HCT116 (cell line): ENCODE data around the gene ARHGAP1.

Experiments used
- CBX3 ChIP-seq: IDR thresholded peaks from 2 replicates; pipeline ENCODE4 v1.6.1; 2012; ENCODE audit warnings: low read depth
- CEBPB ChIP-seq: IDR thresholded peaks from 2 replicates; pipeline ENCODE4 v1.6.1; 2012; ENCODE audit warnings: low read depth
- EZH2 ChIP-seq: fragments of 200-600 bp; sonication (generic); IDR thresholded peaks from 2 replicates; pipeline ENCODE4 v1.6.1; 2017; ENCODE audit warnings: antibody characterized with exemption, mixed run types
- EZH2phosphoT487 ChIP-seq: fragments of 200-600 bp; IDR thresholded peaks from 2 replicates; pipeline ENCODE4 v1.6.1; 2018; ENCODE audit warnings: antibody characterized with exemption, borderline replicate concordance
- POLR2A ChIP-seq: IDR thresholded peaks from 2 replicates; pipeline ENCODE4 v1.7.0; 2011; ENCODE audit warnings: borderline replicate concordance; ENCODE audit not compliant: insufficient read depth, insufficient read length; ENCODE audit errors: extremely low read depth
- POLR2AphosphoS5 ChIP-seq: IDR thresholded peaks from 2 replicates; pipeline ENCODE4 v1.6.1; 2011; ENCODE audit warnings: mild to moderate bottlenecking, low read depth, low read length, moderate library complexity
- SIN3A ChIP-seq: IDR thresholded peaks from 2 replicates; pipeline ENCODE4 v1.6.1; 2012; ENCODE audit warnings: low read depth
- SRF ChIP-seq: IDR thresholded peaks from 2 replicates; pipeline ENCODE4 v1.6.1; 2012; ENCODE audit warnings: low read depth
- TCF7L2 ChIP-seq: IDR thresholded peaks from 2 replicates; pipeline ENCODE4 v1.7.0; 2011; ENCODE audit warnings: borderline replicate concordance, inconsistent platforms; ENCODE audit not compliant: insufficient read depth, insufficient read length; ENCODE audit errors: extremely low read depth
- YY1 ChIP-seq: IDR thresholded peaks from 2 replicates; pipeline ENCODE4 v1.6.1; 2011; ENCODE audit warnings: low read length, low read depth, moderate library complexity, mild to moderate bottlenecking; ENCODE audit not compliant: insufficient replicate concordance; ENCODE audit errors: extremely low read depth
- ZNF274 ChIP-seq: fragments of 200-500 bp; sonication (Bioruptor generic); IDR thresholded peaks from 2 replicates; pipeline ENCODE4 v1.6.1; 2014; ENCODE audit warnings: mild to moderate bottlenecking, low read depth, low read length, inconsistent platforms
- TF ChIP-seq, protein P1 (sequence below), 3 experiments: fragments of 200-600 bp in 1 of 3; sonication (generic) in 1 of 3; IDR thresholded peaks in 2 of 3; conservative IDR thresholded peaks in 1 of 3; 2 replicates each; pipeline ENCODE4 v1.5.1; 2012 to 2017; ENCODE audit warnings: low read depth in 2 of 3, low read length in 2 of 3, antibody characterized with exemption in 1 of 3, borderline replicate concordance in 1 of 3, control low read depth in 1 of 3, mild to moderate bottlenecking in 1 of 3, mixed read lengths in 1 of 3, mixed run types in 1 of 3, moderate library complexity in 1 of 3; ENCODE audit not compliant: insufficient read depth in 1 of 3
- TF ChIP-seq, protein P2 (sequence below): IDR thresholded peaks from 2 replicates; pipeline ENCODE4 v1.6.1; 2012

DNA sequence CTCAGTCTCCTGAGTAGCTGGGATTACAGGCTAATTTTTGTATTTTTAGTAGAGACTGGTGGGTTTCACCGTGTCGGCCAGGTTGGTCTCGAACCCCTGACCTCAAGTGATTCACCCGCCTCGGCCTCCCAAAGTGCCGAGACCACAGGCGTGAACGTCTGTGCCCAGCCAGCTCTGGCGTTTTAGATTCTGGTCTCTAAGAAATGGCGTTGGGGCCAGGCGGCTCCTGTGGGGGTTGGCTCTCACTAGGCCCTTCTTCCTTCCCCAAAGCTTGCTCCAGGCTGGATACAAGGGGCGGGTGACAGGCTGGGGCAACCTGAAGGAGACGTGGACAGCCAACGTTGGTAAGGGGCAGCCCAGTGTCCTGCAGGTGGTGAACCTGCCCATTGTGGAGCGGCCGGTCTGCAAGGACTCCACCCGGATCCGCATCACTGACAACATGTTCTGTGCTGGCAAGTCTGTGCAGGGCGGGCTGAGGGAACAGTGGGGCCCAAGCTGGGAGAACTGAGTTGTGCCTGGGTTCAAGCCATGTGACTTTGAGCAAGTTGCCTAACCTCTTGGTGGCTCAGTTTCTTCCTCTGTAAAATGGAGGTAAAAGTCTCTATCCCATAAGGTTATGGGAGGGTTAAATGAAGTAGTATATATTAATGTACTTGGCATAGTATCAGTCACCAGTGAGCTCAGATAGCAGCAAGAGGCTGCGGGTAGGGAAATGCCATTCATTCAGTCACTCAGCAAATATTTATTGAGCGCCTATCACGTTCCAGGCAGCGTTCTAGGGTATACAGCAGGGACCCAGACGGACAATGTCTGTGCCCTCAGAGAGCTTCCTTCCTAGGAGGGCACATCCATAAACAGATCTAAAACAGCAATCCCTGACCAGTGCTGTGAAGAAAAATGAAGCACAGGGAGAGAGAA is 28.9 kb upstream of the ARHGAP1 start:
- TF ChIP-seq SRF, result no peak
- TF ChIP-seq CBX3, result no peak
- no peak for TF ChIP-seq SIN3A
- TF ChIP-seq POLR2A, result no peak
- TF ChIP-seq, protein P1, sequence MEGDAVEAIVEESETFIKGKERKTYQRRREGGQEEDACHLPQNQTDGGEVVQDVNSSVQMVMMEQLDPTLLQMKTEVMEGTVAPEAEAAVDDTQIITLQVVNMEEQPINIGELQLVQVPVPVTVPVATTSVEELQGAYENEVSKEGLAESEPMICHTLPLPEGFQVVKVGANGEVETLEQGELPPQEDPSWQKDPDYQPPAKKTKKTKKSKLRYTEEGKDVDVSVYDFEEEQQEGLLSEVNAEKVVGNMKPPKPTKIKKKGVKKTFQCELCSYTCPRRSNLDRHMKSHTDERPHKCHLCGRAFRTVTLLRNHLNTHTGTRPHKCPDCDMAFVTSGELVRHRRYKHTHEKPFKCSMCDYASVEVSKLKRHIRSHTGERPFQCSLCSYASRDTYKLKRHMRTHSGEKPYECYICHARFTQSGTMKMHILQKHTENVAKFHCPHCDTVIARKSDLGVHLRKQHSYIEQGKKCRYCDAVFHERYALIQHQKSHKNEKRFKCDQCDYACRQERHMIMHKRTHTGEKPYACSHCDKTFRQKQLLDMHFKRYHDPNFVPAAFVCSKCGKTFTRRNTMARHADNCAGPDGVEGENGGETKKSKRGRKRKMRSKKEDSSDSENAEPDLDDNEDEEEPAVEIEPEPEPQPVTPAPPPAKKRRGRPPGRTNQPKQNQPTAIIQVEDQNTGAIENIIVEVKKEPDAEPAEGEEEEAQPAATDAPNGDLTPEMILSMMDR (IDR thresholded peaks at IDR 0.05 in 2 of 3, conservative IDR thresholded peaks at IDR 0.05 in 1 of 3; ENCODE audit: borderline replicate concordance in 1 of 3, insufficient read depth in 1 of 3, low read depth in 2 of 3, low read length in 2 of 3), result no peak
- no peak for TF ChIP-seq YY1
- TF ChIP-seq, protein P2, sequence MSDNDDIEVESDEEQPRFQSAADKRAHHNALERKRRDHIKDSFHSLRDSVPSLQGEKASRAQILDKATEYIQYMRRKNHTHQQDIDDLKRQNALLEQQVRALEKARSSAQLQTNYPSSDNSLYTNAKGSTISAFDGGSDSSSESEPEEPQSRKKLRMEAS, result no peak
- no peak for TF ChIP-seq TCF7L2
- TF ChIP-seq CEBPB, result no peak
- no peak for TF ChIP-seq ZNF274
- no peak for TF ChIP-seq EZH2
- TF ChIP-seq EZH2phosphoT487, result no peak
- no peak for TF ChIP-seq POLR2AphosphoS5
